Measurements from ENCODE around the gene PPP1R3F.
"Not testable (repeated sequence)": the region's sequence is repeated elsewhere in the genome, so short reads cannot be mapped to it uniquely, and the experiment has no call there.

PPP1R3F gene

DNA sequence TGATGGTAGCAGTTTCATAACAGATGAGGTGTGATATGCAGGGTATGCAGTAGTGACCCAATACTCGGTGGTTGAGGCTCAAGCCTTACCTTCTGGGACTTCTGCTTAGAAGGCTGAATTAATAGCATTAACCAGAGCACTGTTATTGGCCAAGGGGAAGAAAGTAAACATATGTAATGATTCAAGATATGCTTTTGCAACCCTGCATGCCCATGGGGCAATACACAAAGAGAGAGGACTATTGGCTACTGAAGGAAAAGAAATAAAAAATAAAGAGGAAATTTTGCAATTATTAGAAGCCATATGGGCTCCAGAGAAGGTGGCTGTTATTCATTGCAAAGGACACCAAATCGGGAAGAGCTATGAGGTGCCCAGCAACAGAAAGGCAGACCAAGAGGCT is 42.6 kb downstream of the PPP1R3F start:
- DNase-seq (ENCODE audit: low read depth in 2 of 2): no peak

DNA sequence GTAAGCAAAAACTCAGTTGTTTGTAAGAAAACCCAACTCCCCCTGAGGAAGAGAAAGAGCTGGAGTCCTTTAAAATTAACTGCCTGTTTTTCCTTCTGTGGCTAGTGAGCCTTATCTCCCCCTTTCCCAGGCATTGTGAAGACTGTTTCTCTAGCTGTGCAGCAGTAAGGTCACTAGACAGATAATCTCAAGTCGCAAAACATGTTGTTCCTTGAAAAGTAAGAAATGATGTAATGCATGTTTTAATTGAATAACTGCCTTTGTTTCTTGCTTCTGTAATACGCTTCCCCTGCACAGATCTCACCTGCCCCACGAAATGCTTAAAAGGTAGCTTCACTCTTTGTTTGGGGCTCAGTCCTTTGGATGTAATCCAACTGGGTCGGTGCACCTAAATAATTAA is 46.5 kb downstream of the PPP1R3F start:
- no peak for DNase-seq (ENCODE audit: low read depth in 2 of 2)

DNA sequence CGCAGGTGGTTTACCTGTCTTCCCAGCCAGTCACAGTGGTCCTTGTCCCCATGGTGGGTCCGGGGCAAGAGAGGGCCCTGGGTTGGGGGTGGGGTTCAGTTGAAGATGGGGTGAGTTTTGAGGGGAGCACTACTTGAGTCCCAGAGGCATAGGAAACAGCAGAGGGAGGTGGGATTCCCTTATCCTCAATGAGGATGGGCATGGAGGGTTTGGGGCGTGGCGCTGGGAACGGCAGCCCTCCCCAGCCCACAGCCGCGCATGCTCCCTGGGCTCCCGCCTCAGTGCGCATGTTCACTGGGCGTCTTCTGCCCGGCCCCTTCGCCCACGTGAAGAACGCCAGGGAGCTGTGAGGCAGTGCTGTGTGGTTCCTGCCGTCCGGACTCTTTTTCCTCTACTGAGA is 52.1 kb downstream of the PPP1R3F start, which contains the start of gene GAGE12J:
TSS of gene GAGE12J (plus strand) at position 301 of the 400 bp plus-strand sequence. CDS start 1,157 bp downstream, outside the sequence.
- DNase-seq (ENCODE audit: low read depth in 2 of 2): not testable (repeated sequence)

DNA sequence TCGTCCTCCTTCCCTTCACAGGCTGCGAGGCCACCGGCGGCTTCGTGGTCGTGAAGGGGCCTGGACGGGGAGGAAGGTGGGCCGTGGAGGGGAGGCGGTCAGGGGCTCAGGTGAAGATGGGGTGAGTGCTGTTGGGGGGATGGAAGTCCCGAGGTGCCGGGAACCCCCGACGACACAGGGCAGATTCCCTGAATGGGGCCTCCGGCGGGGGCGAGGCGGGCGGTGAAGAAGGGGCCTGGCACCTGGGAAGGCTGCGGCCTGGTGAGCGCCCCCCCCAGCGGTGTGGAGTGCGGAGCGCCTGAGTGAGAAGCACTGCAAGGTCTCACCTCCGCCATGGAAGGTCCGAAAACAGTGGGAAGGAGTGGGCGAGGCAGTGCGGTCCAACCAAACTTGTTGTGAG is 52.7 kb downstream of the PPP1R3F start:
- not testable (repeated sequence) for DNase-seq (ENCODE audit: low read depth in 2 of 2)

DNA sequence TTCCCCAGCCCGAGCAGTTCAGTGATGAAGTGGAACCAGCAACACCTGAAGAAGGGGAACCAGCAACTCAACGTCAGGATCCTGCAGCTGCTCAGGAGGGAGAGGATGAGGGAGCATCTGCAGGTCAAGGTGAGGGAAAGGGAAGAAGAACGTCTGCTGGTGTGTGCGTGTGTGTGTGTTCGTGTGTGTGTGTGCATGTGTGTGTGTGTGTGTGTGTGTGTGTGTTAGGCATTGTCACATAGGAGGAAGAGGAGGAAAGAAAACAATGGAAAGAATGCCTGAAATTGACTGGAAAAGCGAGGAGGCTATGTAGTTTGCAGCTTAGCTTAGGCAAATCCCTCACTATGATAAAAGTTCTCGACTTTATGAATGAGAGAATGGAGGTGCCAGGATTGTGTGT is 54.1 kb downstream of the PPP1R3F start:
- DNase-seq (ENCODE audit: low read depth in 2 of 2): not testable (repeated sequence)

DNA sequence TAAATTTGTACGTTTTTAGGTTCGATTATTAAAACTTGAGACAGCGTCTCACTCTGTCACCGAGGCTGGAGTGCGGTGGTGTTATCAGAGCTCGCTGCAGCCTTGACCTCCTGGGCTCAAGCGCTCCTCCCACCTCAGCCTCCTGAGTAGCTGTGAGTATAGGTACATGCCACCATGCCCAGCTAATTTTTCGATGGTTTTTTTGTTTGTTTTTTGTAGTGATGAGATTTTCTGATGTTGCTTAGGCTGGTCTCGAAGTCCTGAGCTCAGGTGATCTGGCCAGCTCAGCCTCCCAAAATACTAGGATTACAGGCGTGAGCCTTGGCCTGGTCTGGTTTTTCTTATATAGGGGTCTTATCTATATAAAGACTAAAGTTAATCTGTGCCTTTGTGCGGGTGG is 60.8 kb downstream of the PPP1R3F start:
- DNase-seq (ENCODE audit: low read depth in 2 of 2): not testable (repeated sequence)

DNA sequence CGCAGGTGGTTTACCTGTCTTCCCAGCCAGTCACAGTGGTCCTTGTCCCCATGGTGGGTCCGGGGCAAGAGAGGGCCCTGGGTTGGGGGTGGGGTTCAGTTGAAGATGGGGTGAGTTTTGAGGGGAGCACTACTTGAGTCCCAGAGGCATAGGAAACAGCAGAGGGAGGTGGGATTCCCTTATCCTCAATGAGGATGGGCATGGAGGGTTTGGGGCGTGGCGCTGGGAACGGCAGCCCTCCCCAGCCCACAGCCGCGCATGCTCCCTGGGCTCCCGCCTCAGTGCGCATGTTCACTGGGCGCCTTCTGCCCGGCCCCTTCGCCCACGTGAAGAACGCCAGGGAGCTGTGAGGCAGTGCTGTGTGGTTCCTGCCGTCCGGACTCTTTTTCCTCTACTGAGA is 61.7 kb downstream of the PPP1R3F start, which contains the start of gene GAGE13:
TSS of gene GAGE13 (plus strand) at position 301 of the 400 bp plus-strand sequence. CDS start 1,156 bp downstream, outside the sequence.
- not testable (repeated sequence) for DNase-seq (ENCODE audit: low read depth in 2 of 2)

DNA sequence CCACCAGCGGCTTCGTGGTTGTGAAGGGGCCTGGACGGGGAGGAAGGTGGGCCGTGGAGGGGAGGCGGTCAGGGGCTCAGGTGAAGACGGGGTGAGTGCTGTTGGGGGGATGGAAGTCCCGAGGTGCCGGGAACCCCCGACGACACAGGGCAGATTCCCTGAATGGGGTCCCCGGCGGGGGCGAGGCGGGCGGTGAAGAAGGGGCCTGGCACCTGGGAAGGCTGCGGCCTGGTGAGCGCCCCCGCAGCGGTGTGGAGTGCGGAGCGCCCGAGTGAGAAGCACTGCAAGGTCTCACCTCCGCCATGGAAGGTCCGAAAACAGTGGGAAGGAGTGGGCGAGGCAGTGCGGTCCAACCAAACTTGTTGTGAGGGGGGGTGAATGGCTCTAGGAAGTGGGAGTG is 62.2 kb downstream of the PPP1R3F start:
- DNase-seq (ENCODE audit: low read depth in 2 of 2): not testable (repeated sequence)
